BLaER1 treated with 17β-estradiol and CSF1 and Interleukin-3, amounts not matched to agents 10 nM and 100 nM (cell line): Measurements from ENCODE around the gene RERE.

Experiments
- H3K27ac ChIP-seq, 11 experiments: shearing (Covaris generic); formaldehyde crosslinking; 2 replicates each; pipeline ENCODE4 v1.8.1; 2022
- H3K27me3 ChIP-seq, 11 experiments: shearing (Covaris generic); formaldehyde crosslinking; 2 replicates each; pipeline ENCODE4 v1.8.1; 2022
- H3K36me3 ChIP-seq, 11 experiments: shearing (Covaris generic); formaldehyde crosslinking; 2 replicates each; pipeline ENCODE4 v1.8.1; 2022
- H3K4me1 ChIP-seq, 10 experiments: shearing (Covaris generic); formaldehyde crosslinking; 2 replicates each; pipeline ENCODE4 v1.8.1; 2022
- H3K4me2 ChIP-seq, 11 experiments: shearing (Covaris generic); formaldehyde crosslinking; 2 replicates each; pipeline ENCODE4 v1.8.1; 2022
- H3K4me3 ChIP-seq, 10 experiments: shearing (Covaris generic); formaldehyde crosslinking; 2 replicates each; pipeline ENCODE4 v1.8.1; 2022
- H3K9ac ChIP-seq, 11 experiments: shearing (Covaris generic); formaldehyde crosslinking; 2 replicates each; pipeline ENCODE4 v1.8.1; 2022
- H3K9me3 ChIP-seq, 11 experiments: shearing (Covaris generic); formaldehyde crosslinking; replicated peaks in 1 of 11; 2 replicates each; pipeline ENCODE4 v1.8.1; 2022
- H4K20me1 ChIP-seq, 11 experiments: shearing (Covaris generic); formaldehyde crosslinking; 2 replicates each; pipeline ENCODE4 v1.8.1; 2022
- Cebpa-rat ChIP-seq, 11 experiments: shearing (Covaris generic); IDR thresholded peaks; 2 replicates each; pipeline ENCODE4 v1.8.1; 2022

The RERE gene

DNA sequence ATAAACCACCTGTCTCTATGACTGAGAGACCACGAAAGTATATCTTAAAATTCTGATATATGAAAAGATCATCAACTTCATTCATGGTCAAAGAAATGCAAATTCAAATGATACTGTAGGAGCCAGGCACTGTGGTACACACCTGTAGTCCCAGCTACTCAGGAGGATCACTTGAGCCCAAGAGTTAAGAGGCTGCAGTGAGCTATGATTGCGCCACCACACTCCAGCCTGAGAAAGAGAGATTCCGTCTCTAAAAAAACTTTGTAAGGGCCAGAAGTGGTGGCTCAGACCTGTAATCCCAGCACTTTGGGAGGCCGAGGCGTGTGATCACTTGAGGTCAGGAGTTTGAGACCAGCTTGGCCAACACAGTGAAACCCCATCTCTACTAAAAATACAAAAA is 17.0 kb downstream of the RERE start:
- H4K20me1 ChIP-seq: peaks cover 0 to 38% (median 17%) of the 10 kb centered on the region in 11 experiments; a peak in 14 of 22 replicates
- H3K27ac ChIP-seq: no peak overlapping the region
- no peak overlapping the region for H3K4me3 ChIP-seq
- H3K4me1 ChIP-seq: peaks cover 15 to 42% (median 33%) of the 10 kb centered on the region in 10 experiments
- peaks cover 0 to 34% (median 16%) of the 10 kb centered on the region in 11 experiments; a peak in 15 of 22 replicates for H3K36me3 ChIP-seq
- H3K9ac ChIP-seq: no peak overlapping the region
- TF ChIP-seq Cebpa-rat (IDR thresholded peaks at IDR 0.05): 0 out of 22 replicates have a peak, but pooled peaks of 1 of the 11 experiments have one; percentile 43
- peaks cover 0 to 18% (median 9%) of the 10 kb centered on the region in 11 experiments; a peak in 13 of 22 replicates for H3K9me3 ChIP-seq
- no peak overlapping the region for H3K4me2 ChIP-seq
- H3K27me3 ChIP-seq: no peaks in the 10 kb centered on the region

DNA sequence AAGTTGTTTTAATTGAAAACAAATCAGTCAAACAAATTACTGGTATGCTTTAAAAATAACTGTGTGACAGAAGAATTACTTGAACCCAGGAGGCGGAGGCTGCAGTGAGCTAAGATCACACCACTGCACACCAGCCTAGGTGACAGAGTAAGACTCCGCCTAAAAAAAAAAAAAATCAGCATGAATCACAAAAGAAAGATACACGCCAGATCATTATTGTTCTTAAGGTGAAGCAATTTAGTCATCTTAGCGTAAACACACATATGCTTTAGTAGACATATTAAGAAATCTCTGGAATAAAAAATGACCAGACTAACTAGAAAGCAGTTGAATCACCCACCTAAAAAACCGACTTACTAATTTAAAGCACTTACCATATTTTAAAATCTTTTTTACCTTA is 20.2 kb downstream of the RERE start:
- Histone ChIP-seq H3K9me3 (peaks cover 0 to 18% (median 9%) of the 10 kb centered on the region in 11 experiments; a peak in 13 of 22 replicates), H3K4me3 (no peak overlapping the region), H3K4me1 (peaks cover 15 to 64% (median 49%) of the 10 kb centered on the region in 10 experiments), H3K27me3 (no peaks in the 10 kb centered on the region), H3K36me3 (peaks cover 0 to 42% (median 22%) of the 10 kb centered on the region in 11 experiments; a peak in 16 of 22 replicates), H3K9ac (peak overlapping the region in 7 of 11 experiments; percentile 7 to 47 (median 21); a peak in 8 of 22 replicates), H4K20me1 (peaks cover 0 to 20% (median 4%) of the 10 kb centered on the region in 11 experiments; a peak in 9 of 22 replicates), H3K27ac (peak overlapping the region in 8 of 11 experiments; percentile 11 to 53 (median 46); a peak in 13 of 22 replicates), H3K4me2 (peak overlapping the region in 10 of 11 experiments; percentile 2 to 65 (median 54); a peak in 17 of 22 replicates)
- TF ChIP-seq Cebpa-rat (IDR thresholded peaks at IDR 0.05): no peak

DNA sequence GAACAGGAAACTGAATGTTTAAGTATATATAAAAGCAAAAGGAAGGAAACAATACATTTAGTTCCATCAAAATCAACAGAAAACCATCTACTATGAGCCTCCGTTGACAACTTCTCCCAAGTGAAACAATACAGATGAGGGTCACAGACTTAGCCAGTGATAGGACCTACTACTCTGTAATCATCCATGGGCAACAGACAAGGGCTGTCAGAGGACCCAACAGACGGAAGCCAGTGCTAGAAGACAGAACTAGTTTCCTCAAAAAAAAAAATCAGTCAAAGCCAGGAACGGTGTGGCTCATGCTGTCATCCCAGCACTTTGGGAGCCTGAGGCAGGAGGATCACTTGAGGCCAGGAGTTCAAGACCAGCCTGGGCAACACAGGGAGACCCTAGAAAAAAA is 20.6 kb downstream of the RERE start:
- H3K36me3 ChIP-seq: peaks cover 0 to 44% (median 25%) of the 10 kb centered on the region in 11 experiments; a peak in 16 of 22 replicates
- peak overlapping the region in 7 of 11 experiments; percentile 7 to 47 (median 21); a peak in 8 of 22 replicates for H3K9ac ChIP-seq
- H3K27me3 ChIP-seq: no peaks in the 10 kb centered on the region
- H3K4me3 ChIP-seq: no peak overlapping the region
- H4K20me1 ChIP-seq: peaks cover 0 to 18% (median 4%) of the 10 kb centered on the region in 11 experiments; a peak in 9 of 22 replicates
- H3K27ac ChIP-seq: peak overlapping the region in 8 of 11 experiments; percentile 11 to 53 (median 46); a peak in 13 of 22 replicates
- H3K4me1 ChIP-seq: peaks cover 15 to 64% (median 49%) of the 10 kb centered on the region in 10 experiments
- peak overlapping the region in 10 of 11 experiments; percentile 2 to 65 (median 54); a peak in 17 of 22 replicates for H3K4me2 ChIP-seq
- peaks cover 0 to 18% (median 9%) of the 10 kb centered on the region in 11 experiments; a peak in 13 of 22 replicates for H3K9me3 ChIP-seq
- TF ChIP-seq Cebpa-rat (IDR thresholded peaks at IDR 0.05): no peak

DNA sequence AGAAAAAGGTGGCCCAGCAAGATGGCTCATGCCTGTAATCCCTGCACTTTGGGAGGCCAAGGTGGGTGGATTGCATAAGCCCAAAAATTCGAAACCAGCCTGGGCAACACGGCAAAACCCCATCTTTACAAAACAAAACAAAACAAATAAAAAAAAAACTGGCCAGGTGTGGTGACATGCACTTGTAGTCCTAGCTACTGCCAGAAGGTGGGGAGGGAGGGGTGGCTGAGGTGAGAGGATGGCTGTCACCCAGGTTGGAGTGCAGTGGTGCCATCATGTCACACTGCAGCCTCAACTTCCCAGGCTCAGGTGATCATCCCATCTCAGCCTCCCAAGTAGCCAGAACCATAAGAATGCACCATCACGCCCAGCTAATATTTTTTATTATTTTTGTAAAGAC is 22.8 kb downstream of the RERE start:
- no peaks in the 10 kb centered on the region for H3K27me3 ChIP-seq
- TF ChIP-seq Cebpa-rat (IDR thresholded peaks at IDR 0.05): no peak
- H4K20me1 ChIP-seq: peaks cover 0 to 18% (median 4%) of the 10 kb centered on the region in 11 experiments; a peak in 9 of 22 replicates
- no peak overlapping the region for H3K9ac ChIP-seq
- peak overlapping the region in 5 of 11 experiments; percentile 29 to 64 (median 61); a peak in 9 of 22 replicates for H3K4me2 ChIP-seq
- peaks cover 4 to 44% (median 31%) of the 10 kb centered on the region in 11 experiments; a peak in 19 of 22 replicates for H3K36me3 ChIP-seq
- 0 out of 22 replicates have a peak, but pooled peaks cover 0 to 2% (median 0%) of the 10 kb centered on the region in 11 experiments for H3K9me3 ChIP-seq
- no peak overlapping the region for H3K27ac ChIP-seq
- peaks cover 15 to 64% (median 49%) of the 10 kb centered on the region in 10 experiments for H3K4me1 ChIP-seq
- H3K4me3 ChIP-seq: no peak overlapping the region

DNA sequence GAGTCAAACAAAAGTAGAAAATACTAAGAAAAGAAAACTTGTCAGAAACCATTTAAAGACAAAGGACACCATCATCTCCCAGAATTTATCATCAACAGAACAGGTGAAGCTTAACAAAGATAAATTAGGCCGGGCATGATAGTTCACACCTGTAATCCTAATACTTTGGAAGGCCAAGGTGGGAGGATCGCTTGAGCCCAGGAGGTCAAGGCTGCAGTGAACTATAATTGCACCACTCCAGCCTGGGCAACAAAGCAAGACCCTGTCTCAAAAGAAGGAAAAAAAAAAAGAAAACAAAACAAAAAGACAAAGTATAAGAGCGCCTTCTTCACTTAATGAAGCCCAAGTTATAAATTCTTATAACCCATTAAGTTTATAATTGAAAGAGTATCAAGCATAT is 25.6 kb downstream of the RERE start:
- Histone ChIP-seq H3K4me2 (no peak overlapping the region), H3K27me3 (no peaks in the 10 kb centered on the region), H3K9ac (no peak overlapping the region), H3K9me3 (no peaks in the 10 kb centered on the region), H3K4me3 (no peak overlapping the region), H3K27ac (no peak overlapping the region), H3K36me3 (peaks cover 14 to 62% (median 43%) of the 10 kb centered on the region in 11 experiments; a peak in 21 of 22 replicates), H4K20me1 (peaks cover 0 to 16% (median 0%) of the 10 kb centered on the region in 11 experiments; a peak in 7 of 22 replicates), H3K4me1 (peaks cover 1 to 41% (median 26%) of the 10 kb centered on the region in 10 experiments; a peak in 18 of 20 replicates)
- TF ChIP-seq Cebpa-rat (IDR thresholded peaks at IDR 0.05): no peak

DNA sequence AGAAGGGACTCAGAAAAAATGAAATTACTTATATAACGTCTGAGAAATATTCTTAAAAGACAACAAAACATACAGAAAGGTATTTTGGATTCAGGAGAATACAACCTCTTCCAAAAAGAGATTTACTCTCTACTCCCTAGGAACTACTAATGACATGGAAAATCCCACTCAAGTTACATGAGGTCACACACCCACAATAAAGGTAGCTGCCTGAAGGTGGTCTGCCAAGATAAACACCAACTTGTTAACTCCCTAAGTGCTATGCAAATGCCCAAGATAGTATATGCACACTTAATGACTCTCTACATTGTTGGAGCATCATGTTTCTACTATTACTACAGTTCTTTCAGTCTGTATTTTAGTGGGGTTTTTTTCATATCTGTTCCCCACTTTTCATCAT is 26.5 kb downstream of the RERE start:
- no peak overlapping the region for H3K4me2 ChIP-seq
- no peaks in the 10 kb centered on the region for H3K9me3 ChIP-seq

DNA sequence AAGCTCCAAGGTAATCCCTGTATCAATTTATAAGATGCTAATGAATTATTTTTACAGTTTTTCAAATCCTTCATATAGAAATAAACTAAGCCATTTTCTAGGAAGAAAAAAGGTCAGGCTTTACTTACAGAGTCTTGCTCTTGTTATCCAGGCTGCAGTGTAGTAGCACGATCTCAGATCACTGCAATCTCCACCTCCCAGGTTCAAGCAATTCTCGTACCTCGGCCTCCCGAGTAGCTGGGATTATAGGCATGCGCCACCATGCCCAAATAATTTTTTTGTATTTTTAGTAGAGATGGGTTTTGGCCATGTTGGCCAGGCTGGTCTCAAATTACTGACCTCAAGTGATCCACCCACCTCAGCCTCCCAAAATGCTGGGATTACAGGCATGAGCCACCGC is 27.0 kb downstream of the RERE start:
- Histone ChIP-seq H3K4me1 (peaks cover 0 to 39% (median 24%) of the 10 kb centered on the region in 10 experiments; a peak in 12 of 20 replicates), H3K4me2 (no peak overlapping the region), H3K9ac (no peak overlapping the region), H3K27me3 (no peaks in the 10 kb centered on the region), H3K9me3 (no peaks in the 10 kb centered on the region), H4K20me1 (peaks cover 0 to 16% (median 0%) of the 10 kb centered on the region in 11 experiments; a peak in 6 of 22 replicates), H3K4me3 (no peak overlapping the region), H3K36me3 (peaks cover 16 to 71% (median 47%) of the 10 kb centered on the region in 11 experiments; a peak in 21 of 22 replicates), H3K27ac (no peak overlapping the region)
- no peak for TF ChIP-seq Cebpa-rat (IDR thresholded peaks at IDR 0.05)

More for the DNA sequence above, 26.5 kb downstream of the RERE start:
- H3K9ac ChIP-seq: no peak overlapping the region
- no peaks in the 10 kb centered on the region for H3K27me3 ChIP-seq
- H4K20me1 ChIP-seq: peaks cover 0 to 16% (median 0%) of the 10 kb centered on the region in 11 experiments; a peak in 6 of 22 replicates
- peaks cover 0 to 39% (median 20%) of the 10 kb centered on the region in 10 experiments; a peak in 14 of 20 replicates for H3K4me1 ChIP-seq
- no peak overlapping the region for H3K27ac ChIP-seq
- no peak for TF ChIP-seq Cebpa-rat (IDR thresholded peaks at IDR 0.05)
- H3K4me3 ChIP-seq: no peak overlapping the region
- peaks cover 16 to 69% (median 47%) of the 10 kb centered on the region in 11 experiments; a peak in 21 of 22 replicates for H3K36me3 ChIP-seq

DNA sequence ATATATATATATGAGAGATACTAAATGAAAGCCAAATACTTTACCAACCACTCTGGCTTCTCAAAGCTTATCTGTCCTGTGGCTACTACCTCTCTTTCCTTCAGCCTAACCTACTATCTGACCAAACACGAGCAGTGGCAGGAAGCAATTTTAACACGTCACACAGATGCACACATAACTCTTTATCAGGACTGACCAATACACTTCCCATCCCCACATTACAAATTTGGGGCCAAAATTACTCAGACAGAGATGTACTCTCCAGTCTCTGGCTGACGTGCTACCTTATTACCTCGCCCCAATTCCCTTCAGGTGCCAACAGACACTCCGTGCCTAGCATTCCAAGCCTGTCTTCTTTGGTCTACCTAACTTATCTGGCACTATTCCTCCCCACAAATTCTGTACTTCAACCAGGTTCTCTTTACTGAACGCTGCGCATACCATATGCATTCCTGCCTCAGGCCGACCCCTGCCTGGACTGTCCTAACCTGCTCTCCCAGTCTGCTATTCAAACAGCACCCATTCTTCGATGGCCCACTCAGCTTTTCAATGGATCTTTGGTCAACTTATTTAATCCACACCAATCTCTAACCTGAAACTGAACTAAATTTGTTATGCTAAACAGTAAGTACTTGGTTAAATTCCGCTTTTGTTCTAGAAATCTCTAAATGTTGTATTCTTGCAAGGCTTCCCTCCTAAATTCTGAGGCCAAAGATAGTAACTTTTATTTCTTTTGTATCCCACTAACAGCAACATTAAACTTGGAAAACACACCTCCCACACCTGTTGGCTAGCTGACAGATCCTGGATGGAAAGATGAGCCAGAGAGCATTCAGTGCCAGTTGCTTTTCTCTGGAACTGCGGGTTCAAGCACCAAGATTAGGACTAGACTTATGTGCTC is 27.9 kb downstream of the RERE start:
- TF ChIP-seq Cebpa-rat (IDR thresholded peaks at IDR 0.05): no peak
- no peaks in the 10 kb centered on the region for H3K9me3 ChIP-seq
- H3K4me2 ChIP-seq: no peak overlapping the region
- H3K9ac ChIP-seq: no peak overlapping the region
- no peak overlapping the region for H3K27ac ChIP-seq
- H3K4me1 ChIP-seq: peaks cover 0 to 38% (median 18%) of the 10 kb centered on the region in 10 experiments; a peak in 12 of 20 replicates
- peaks cover 16 to 71% (median 47%) of the 10 kb centered on the region in 11 experiments; a peak in 21 of 22 replicates for H3K36me3 ChIP-seq
- H4K20me1 ChIP-seq: peaks cover 0 to 17% (median 0%) of the 10 kb centered on the region in 11 experiments; a peak in 6 of 22 replicates
- H3K4me3 ChIP-seq: no peak overlapping the region
- no peaks in the 10 kb centered on the region for H3K27me3 ChIP-seq
